AG09319 (cell line): ENCODE data around the gene GRHL1.

Experiments used
- DNase-seq: peaks from one replicate; pipeline ENCODE4 v3.0.0-alpha.2; 2010; ENCODE audit warnings: low read depth; ENCODE audit errors: extremely low read depth
- CTCF ChIP-seq: IDR thresholded peaks from 2 replicates; pipeline ENCODE4 v1.5.1; 2011; ENCODE audit warnings: low read depth, mild to moderate bottlenecking, inconsistent platforms, low read length, moderate library complexity

Gene GRHL1

GRCh38 chr2:10038716-10039115 lies 87.2 kb downstream of the GRHL1 start:
- no peak for DNase-seq
- TF ChIP-seq CTCF = no peak

GRCh38 chr2:10039658-10040410 lies 88.3 kb downstream of the GRHL1 start:
- peak; percentile 28 for TF ChIP-seq CTCF
- peak; percentile 20 for DNase-seq

GRCh38 chr2:10041711-10042110 lies 90.2 kb downstream of the GRHL1 start:
- TF ChIP-seq CTCF = no peak
- no peak for DNase-seq

GRCh38 chr2:10042301-10043161 lies 91.0 kb downstream of the GRHL1 start:
- peak; percentile 25 for DNase-seq
- no peak for TF ChIP-seq CTCF

GRCh38 chr2:10043256-10043905 lies 91.9 kb downstream of the GRHL1 start, which contains the start of gene KLF11:
Gene KLF11 (plus strand): TSS chr2:10043550. CDS start chr2:10043717, 167 bp downstream.
- TF ChIP-seq CTCF = no peak
- DNase-seq = peak; percentile 71

- no peak for TF ChIP-seq CTCF
- DNase-seq = peak; percentile 86
Measured at GRCh38 chr2:10043906-10044601, 92.6 kb downstream of the GRHL1 start.
